Kidney (tissue), 14 donors: Measurements from ENCODE around the gene CCDC57. TPM values are rescaled to one million over a fixed set of nuclear protein-coding genes. Genes with fewer than 3 reads are reported as not detected.

Experiments
- DNase-seq, 5 donors: peaks; one replicate each; pipeline ENCODE4 v3.0.0-alpha.2; 2013 to 2020
- FAIRE-seq: peaks from 2 replicates; lab custom pipeline; 2012; peaks lifted over from hg19 to GRCh38; lab: Jason Lieb, UNC
- H3K27ac ChIP-seq, 2 donors: one replicate each; pipeline ENCODE4 v1.7.0; 2013; ENCODE audit warnings: low read depth in 2 of 2, low read length in 2 of 2, inconsistent platforms in 1 of 2
- H3K27me3 ChIP-seq: one replicate; pipeline ENCODE4 v1.7.1; 2013; ENCODE audit warnings: low read length, inconsistent platforms; ENCODE audit not compliant: control insufficient read depth, insufficient read depth
- H3K36me3 ChIP-seq, 3 donors: one replicate each; pipeline versions ENCODE4 v1.7.0 to v1.7.1; 2013; ENCODE audit warnings: low read length in 3 of 3, control low read depth in 1 of 3, inconsistent platforms in 1 of 3; ENCODE audit not compliant: insufficient read depth in 3 of 3, control insufficient read depth in 2 of 3
- H3K4me1 ChIP-seq, 3 donors: one replicate each; pipeline versions ENCODE4 v1.7.0 to v1.7.1; 2013; ENCODE audit warnings: low read length in 3 of 3, inconsistent platforms in 1 of 3, low read depth in 1 of 3; ENCODE audit not compliant: control insufficient read depth in 2 of 3, insufficient read depth in 2 of 3
- H3K4me3 ChIP-seq, 3 donors: one replicate each; pipeline versions ENCODE4 v1.7.0 to v1.8.1; 2013; ENCODE audit warnings: low read length in 3 of 3, control low read depth in 1 of 3, inconsistent platforms in 1 of 3
- H3K9ac ChIP-seq, 3 donors: one replicate each; pipeline versions ENCODE4 v1.7.0 to v1.7.1; 2013; ENCODE audit warnings: low read length in 3 of 3, control low read depth in 1 of 3, inconsistent platforms in 1 of 3
- H3K9me3 ChIP-seq, 3 donors: one replicate each; pipeline versions ENCODE4 v1.7.0 to v1.7.1; 2013; ENCODE audit warnings: low read length in 3 of 3, control low read depth in 1 of 3, inconsistent platforms in 1 of 3; ENCODE audit not compliant: control insufficient read depth in 2 of 3, insufficient read depth in 1 of 3
- intact Hi-C: fragments of 100-400 bp; cut with DNase I; formaldehyde crosslinking; loops from one replicate; pipeline ENCODE4 v1.11.1; 2022
- polyA plus RNA-seq: library from polyadenylated mRNA; stranded (reverse); fragments of 350-450 nt; fragmentation: Illumina TruSeq; extraction: RNeasy Lipid Tissue Mini Kit (QIAGEN cat#74804); gene quantifications from one replicate; pipeline ENCODE4 v1.2.3, GENCODE V29; 2014; ENCODE audit warnings: low read depth, low replicate concordance; ENCODE audit not compliant: insufficient read depth
- total RNA-seq: library from RNA; stranded (reverse); fragmentation: NEBNext Ultra II Directional; extraction: Animal tissue kit (Norgen Biotek cat#: 25700); gene quantifications from one replicate; pipeline ENCODE4 v1.2.1, GENCODE V29; 2021
- TF ChIP-seq, protein P1 (sequence below): IDR thresholded peaks from 3 replicates; pipeline ENCODE4 v1.5.1; 2012; ENCODE audit warnings: mild to moderate bottlenecking, moderate library complexity, borderline replicate concordance; ENCODE audit not compliant: insufficient read depth; ENCODE audit errors: extremely low read depth
- donor health status: control.
- donor health status: control.
- donor health status: control.
- donor health status: control.
- donor health status: control.
- donor health status: DM: yes; HTN: yes; CAD: no.
- donor health status: Normal renal cell carcinoma (clear cell type).

The CCDC57 gene
- total and polyA plus RNA-seq, 2 donors from 2014 or later: 46.7 to 79.4 TPM

GRCh38 chr17:82076785-82077591, 135.7 kb downstream of the CCDC57 start:
- Histone ChIP-seq H3K4me3 (no peak overlapping the region), H3K27me3 (no peaks in the 10 kb centered on the region), H3K36me3 (peaks cover 0 to 2% (median 0%) of the 10 kb centered on the region in 3 donors), H3K27ac (no peak overlapping the region), H3K4me1 (no peaks in the 10 kb centered on the region), H3K9me3 (no peaks in the 10 kb centered on the region), H3K9ac (no peak overlapping the region)
- intact Hi-C loops: no loop called here
- DNase-seq (peak in 2 of 5 donors; percentile 49 to 61), FAIRE-seq (no peak)
- TF ChIP-seq, protein P1, sequence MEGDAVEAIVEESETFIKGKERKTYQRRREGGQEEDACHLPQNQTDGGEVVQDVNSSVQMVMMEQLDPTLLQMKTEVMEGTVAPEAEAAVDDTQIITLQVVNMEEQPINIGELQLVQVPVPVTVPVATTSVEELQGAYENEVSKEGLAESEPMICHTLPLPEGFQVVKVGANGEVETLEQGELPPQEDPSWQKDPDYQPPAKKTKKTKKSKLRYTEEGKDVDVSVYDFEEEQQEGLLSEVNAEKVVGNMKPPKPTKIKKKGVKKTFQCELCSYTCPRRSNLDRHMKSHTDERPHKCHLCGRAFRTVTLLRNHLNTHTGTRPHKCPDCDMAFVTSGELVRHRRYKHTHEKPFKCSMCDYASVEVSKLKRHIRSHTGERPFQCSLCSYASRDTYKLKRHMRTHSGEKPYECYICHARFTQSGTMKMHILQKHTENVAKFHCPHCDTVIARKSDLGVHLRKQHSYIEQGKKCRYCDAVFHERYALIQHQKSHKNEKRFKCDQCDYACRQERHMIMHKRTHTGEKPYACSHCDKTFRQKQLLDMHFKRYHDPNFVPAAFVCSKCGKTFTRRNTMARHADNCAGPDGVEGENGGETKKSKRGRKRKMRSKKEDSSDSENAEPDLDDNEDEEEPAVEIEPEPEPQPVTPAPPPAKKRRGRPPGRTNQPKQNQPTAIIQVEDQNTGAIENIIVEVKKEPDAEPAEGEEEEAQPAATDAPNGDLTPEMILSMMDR: no peak

- Histone ChIP-seq H3K4me3 (no peak overlapping the region), H3K9ac (no peak overlapping the region), H3K27me3 (no peaks in the 10 kb centered on the region), H3K9me3 (no peaks in the 10 kb centered on the region), H3K27ac (no peak overlapping the region), H3K4me1 (no peaks in the 10 kb centered on the region), H3K36me3 (no peaks in the 10 kb centered on the region)
- DNase-seq: no peak
- no peak for FAIRE-seq
- intact Hi-C loops: no loop called here
- TF ChIP-seq, protein P1: no peak
Observed at GRCh38 chr17:82076018-82076784, 136.4 kb downstream of the CCDC57 start.

DNA sequence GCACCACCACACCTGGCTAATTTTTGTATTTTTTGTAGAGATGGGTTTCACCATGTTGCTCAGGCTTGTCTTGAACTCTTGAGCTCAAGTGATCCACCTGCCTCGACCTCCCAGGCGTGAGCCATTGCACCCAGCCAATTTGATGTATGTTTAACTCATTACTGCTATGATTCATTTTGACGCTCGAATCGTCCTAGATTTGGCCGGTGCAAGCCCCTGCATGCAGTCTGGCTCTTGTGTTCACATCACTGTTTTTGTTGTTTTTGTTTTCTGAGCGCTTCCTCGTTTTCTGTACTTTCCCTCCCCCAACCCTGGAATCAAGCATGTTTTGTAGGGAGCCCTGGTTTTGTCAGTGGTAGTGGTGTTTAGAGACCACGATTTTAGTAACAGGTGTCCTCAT, 139.2 kb downstream of the CCDC57 start:
- Histone ChIP-seq H3K4me1 (no peaks in the 10 kb centered on the region), H3K9ac (no peak overlapping the region), H3K27me3 (no peaks in the 10 kb centered on the region), H3K9me3 (no peaks in the 10 kb centered on the region), H3K36me3 (no peaks in the 10 kb centered on the region), H3K4me3 (no peak overlapping the region), H3K27ac (no peak overlapping the region)
- TF ChIP-seq, protein P1: no peak
- DNase-seq: no peak
- intact Hi-C loops: no loop called here
- FAIRE-seq: no peak
